Nephron progenitor cell (in vitro differentiated cells): Measurements from ENCODE around the gene ERG28.
A peak's percentile ranks its signal among the peaks of the same experiment; 100 is the strongest.

Experiments
- DNase-seq: peaks from one replicate; pipeline ENCODE4 v3.0.0; 2021
- H3K27ac Mint-ChIP-seq: 2 replicates; pipeline ENCODE4 v1.8.0; 2021; ENCODE audit warnings: mild to moderate bottlenecking, moderate library complexity, mixed read lengths
- H3K27me3 Mint-ChIP-seq: 2 replicates; pipeline ENCODE4 v1.8.0; 2021; ENCODE audit warnings: mild to moderate bottlenecking, low read depth, mixed read lengths; ENCODE audit not compliant: poor library complexity
- H3K36me3 Mint-ChIP-seq: 2 replicates; pipeline ENCODE4 v1.8.0; 2021; ENCODE audit warnings: low read depth, mixed read lengths
- H3K4me1 Mint-ChIP-seq: 2 replicates; pipeline ENCODE4 v1.8.0; 2021; ENCODE audit warnings: mixed read lengths
- H3K4me3 Mint-ChIP-seq: 2 replicates; pipeline ENCODE4 v1.8.0; 2021; ENCODE audit warnings: mild to moderate bottlenecking, moderate library complexity, mixed read lengths
- H3K9me3 Mint-ChIP-seq: 2 replicates; pipeline ENCODE4 v1.8.0; 2021; ENCODE audit warnings: mild to moderate bottlenecking, moderate library complexity, mixed read lengths
- CTCF ChIP-seq: fragments of 200-600 bp; sonication (generic); IDR thresholded peaks from 2 replicates; pipeline ENCODE4 v1.5.0; 2021; ENCODE audit warnings: antibody characterized with exemption

The ERG28 gene

GRCh38 chr14:75657331-75657730 is 3.3 kb downstream of the ERG28 start:
- Mint-ChIP-seq H3K27ac (no peak overlapping the region), H3K9me3 (no peaks in the 10 kb centered on the region), H3K4me1 (peaks cover 28% of the 10 kb centered on the region), H3K4me3 (no peak overlapping the region), H3K36me3 (peaks cover 18% of the 10 kb centered on the region), H3K27me3 (peaks cover 2% of the 10 kb centered on the region)
- DNase-seq: no peak
- no peak for TF ChIP-seq CTCF

- Mint-ChIP-seq H3K4me3 (no peak overlapping the region), H3K36me3 (peaks cover 37% of the 10 kb centered on the region), H3K4me1 (peaks cover 14% of the 10 kb centered on the region), H3K27ac (no peak overlapping the region), H3K27me3 (no peaks in the 10 kb centered on the region), H3K9me3 (no peaks in the 10 kb centered on the region)
- TF ChIP-seq CTCF: no peak
- no peak for DNase-seq
Measured at GRCh38 chr14:75655235-75655634, 5.4 kb downstream of the ERG28 start.

GRCh38 chr14:75654127-75654732 is 6.4 kb downstream of the ERG28 start:
- Mint-ChIP-seq H3K9me3 (no peaks in the 10 kb centered on the region), H3K27ac (no peak overlapping the region), H3K4me3 (no peak overlapping the region), H3K4me1 (peaks cover 6% of the 10 kb centered on the region), H3K27me3 (no peaks in the 10 kb centered on the region), H3K36me3 (peaks cover 47% of the 10 kb centered on the region)
- DNase-seq: peak; percentile 86
- peak; percentile 97 for TF ChIP-seq CTCF

- Mint-ChIP-seq H3K9me3 (no peaks in the 10 kb centered on the region), H3K36me3 (peaks cover 51% of the 10 kb centered on the region), H3K27me3 (no peaks in the 10 kb centered on the region), H3K4me1 (peaks cover 5% of the 10 kb centered on the region), H3K27ac (no peak overlapping the region), H3K4me3 (no peak overlapping the region)
- TF ChIP-seq CTCF: no peak
- DNase-seq: no peak
Measured at GRCh38 chr14:75653563-75653962, 7.1 kb downstream of the ERG28 start.

- Mint-ChIP-seq H3K27me3 (no peaks in the 10 kb centered on the region), H3K36me3 (peaks cover 55% of the 10 kb centered on the region), H3K4me3 (no peak overlapping the region), H3K9me3 (no peaks in the 10 kb centered on the region), H3K27ac (no peak overlapping the region), H3K4me1 (peaks cover 30% of the 10 kb centered on the region)
- DNase-seq: no peak
- TF ChIP-seq CTCF: no peak
Measured at GRCh38 chr14:75650253-75651058, 10.2 kb downstream of the ERG28 start.
